Caki2 (cell line): Measurements from ENCODE around the gene DUSP23. TPM values are rescaled to one million over a fixed set of nuclear protein-coding genes. Genes with fewer than 3 reads are reported as not detected.

ENCODE experiments used
- DNase-seq: peaks from one replicate; pipeline ENCODE4 v3.0.0-alpha.2; 2015; ENCODE audit warnings: low read depth
- in situ Hi-C: cut with HindIII; loops from 2 replicates; pipeline ENCODE4 v1.10.0; 2016; ENCODE audit warnings: low sequenced_read_pairs, low pct_unique_long_range_greater_than_20kb, mixed read lengths
- total RNA-seq: library from RNA; depleted of rRNA; stranded (reverse); fragments of >200 nt; shearing (Covaris generic); gene quantifications from 2 replicates; pipeline ENCODE4 v1.2.3, GENCODE V29; 2014; ENCODE audit warnings: low replicate concordance

DUSP23 gene
- total RNA-seq, 1 experiment from 2014 or later, result 86.0 TPM

DNA sequence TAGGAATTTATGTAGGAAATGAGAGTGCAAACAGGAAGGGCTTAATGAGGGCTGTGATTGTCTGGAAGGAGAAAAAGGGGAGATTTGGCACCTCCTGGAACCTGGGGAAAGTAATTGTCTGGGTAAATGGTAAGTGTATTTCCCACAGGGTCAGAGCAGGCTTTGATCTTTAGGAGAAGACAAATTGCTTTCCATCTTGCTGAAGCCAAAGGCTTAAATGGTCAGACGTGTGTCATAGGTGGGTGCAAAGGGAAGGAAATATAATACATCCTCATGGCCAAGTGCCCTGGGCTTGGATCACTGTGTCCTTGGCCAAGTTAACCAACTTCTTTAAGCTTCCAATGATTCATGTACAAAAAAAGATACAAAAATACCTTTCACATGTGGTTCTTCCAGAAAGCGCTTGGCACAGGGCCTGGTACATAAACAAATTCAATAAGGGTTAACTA lies 1.3 kb upstream of the DUSP23 start:
- no peak for DNase-seq
- in situ Hi-C loops, result loop anchor here (25.0 kb wide), 1 partner anchor 108 kb away; no protein-coding TSS in a partner anchor

DNA sequence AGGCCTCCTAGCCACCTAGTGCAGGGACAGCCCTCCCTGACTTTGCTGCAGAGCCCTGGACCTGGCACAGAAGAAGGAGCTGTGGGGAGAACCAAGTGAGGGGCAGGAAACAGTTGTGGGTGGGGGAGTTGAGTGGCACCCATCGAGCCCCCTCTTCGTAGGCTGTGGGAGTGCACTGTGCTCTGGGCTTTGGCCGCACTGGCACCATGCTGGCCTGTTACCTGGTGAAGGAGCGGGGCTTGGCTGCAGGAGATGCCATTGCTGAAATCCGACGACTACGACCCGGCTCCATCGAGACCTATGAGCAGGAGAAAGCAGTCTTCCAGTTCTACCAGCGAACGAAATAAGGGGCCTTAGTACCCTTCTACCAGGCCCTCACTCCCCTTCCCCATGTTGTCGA lies 1.2 kb downstream of the DUSP23 start:
- no peak for DNase-seq
- in situ Hi-C loops, result loop anchor here (25.0 kb wide), 1 partner anchor 105 kb away; no protein-coding TSS in a partner anchor

DNA sequence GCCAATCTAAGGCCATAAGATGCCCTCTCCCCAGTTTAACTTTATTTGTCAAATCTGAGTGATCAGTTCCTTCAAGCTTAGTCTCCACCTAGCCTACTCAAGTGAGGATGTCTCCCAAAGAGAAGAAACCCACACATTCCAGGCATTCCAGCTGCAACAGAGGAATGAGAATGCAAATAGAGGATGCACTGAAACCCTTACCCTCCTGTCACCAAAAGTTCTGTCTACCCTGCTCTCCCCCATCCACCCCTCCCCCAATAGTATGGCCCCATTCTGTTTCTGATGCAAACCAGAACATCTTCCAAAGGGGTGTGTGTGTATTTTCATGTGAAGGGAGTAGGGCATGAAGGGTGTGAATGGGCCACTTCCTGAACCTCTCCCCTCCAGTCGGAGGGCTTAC lies 3.0 kb downstream of the DUSP23 start:
- in situ Hi-C loops, result loop anchor here (25.0 kb wide), 1 partner anchor 104 kb away; no protein-coding TSS in a partner anchor

DNA sequence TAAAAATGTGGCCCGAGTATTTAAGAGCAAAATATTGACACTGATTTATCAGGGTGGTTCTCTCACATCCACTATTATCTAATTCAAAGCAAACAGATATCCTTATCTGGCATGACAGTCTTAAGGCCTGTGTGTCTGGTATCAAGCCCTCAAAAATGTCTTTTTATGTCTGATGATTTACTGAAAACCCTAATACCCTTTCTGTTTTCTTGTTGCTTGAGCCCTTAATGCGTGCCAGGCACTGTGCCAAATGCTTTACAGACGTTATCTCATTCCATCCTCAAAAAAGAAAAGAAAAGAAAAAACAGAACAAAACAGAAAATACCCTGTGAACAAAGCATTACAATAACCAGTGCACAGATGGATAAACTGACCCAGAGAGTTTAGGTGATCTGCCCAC lies 5.7 kb downstream of the DUSP23 start:
- no peak for DNase-seq
- in situ Hi-C loops, result loop anchor here (25.0 kb wide), 1 partner anchor 101 kb away; no protein-coding TSS in a partner anchor

More for the DNA sequence above, 3.0 kb downstream of the DUSP23 start:
- no peak for DNase-seq

DNA sequence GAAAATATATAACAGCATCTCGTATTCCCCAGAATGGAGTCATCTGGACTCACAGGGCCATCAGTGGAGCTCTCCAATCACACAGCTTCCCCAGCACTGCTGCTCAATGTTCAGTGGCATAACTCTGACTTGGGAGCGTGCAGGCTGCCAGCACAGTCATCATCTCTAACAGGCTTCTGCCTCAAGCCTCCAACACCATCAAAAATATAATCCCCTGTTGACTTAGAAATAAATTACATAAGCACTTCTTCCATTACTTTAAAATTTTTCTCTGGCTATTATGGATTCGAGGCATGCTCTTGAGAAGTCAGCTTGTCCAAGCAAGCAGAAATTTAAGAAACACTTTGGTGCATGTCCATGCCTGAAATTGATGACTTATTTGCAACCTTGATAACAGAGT lies 6.2 kb downstream of the DUSP23 start:
- no peak for DNase-seq
- in situ Hi-C loops, result loop anchor here (25.0 kb wide), 1 partner anchor 100 kb away; no protein-coding TSS in a partner anchor

DNA sequence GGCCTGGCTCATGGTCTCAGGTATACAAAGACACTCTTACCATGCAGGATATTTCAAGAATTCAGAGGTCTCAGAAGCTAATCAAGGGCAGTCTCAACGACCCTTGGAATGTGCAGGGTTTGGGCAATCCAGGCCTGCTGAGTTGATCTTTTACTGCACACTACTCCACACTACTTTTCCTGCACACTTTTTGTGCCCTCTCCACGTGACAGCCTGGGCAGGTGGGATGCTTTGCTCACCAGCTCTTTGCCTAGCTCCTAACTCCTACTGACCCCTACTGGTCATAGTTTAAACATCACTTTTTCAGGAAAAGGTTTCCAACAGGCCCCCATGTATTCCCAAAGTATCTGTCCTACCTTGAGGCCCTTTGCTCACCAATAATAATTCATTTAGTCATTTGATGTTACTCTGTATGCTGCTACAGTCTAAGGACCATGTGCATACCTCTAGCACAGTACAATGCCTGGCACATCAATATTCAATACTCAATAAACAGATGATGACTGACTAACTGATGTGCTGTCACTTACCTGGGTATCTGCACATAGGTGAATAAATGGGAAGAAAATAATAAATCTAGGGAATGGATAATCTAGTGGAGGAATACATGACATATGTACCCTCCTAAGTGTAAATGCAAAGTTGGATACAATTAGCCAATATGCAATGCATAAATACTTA lies 9.6 kb downstream of the DUSP23 start:
- in situ Hi-C loops, result loop anchor here (25.0 kb wide), 1 partner anchor 97 kb away; no protein-coding TSS in a partner anchor
- DNase-seq, result no peak

DNA sequence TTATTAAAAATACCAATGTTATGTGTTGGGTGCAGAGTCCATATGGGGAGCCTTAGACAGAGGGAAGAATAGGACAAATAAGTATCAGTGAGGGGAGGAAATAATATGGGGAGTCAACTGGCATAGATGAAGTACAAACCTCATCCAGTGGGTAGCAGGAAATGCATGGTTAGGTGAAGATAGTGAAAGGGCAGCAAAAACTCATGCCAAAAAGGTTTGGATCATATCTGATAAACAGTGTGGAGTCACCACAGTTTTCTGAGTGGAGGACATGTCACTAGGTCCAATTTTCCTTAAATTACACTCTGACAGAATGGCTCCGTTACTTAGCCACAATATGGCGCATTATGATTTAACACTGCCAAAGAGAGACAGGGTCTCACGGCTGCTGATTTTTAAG lies 10.3 kb downstream of the DUSP23 start:
- in situ Hi-C loops, result loop anchor here (25.0 kb wide), 1 partner anchor 96 kb away; no protein-coding TSS in a partner anchor
- no peak for DNase-seq

DNA sequence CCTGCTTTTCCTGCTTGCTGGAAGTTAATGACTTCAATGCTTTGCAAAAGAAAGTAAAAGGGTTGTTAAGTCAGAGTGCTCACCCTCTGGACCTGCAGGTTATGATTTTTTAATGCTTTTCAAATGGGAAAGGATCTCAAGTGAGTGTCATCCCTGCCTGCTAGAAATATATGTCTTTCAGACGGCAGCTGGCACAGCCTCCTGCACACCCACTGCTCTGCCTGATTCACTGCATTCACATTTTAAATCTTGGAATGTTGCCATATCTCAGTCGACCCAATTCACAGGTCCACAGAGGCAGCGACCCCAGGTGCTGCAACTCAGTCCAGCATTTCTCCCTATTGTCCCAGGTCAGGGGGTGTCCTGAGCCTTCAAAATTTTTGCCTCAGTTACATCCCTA lies 10.7 kb downstream of the DUSP23 start:
- in situ Hi-C loops, result loop anchor here (25.0 kb wide), 1 partner anchor 96 kb away; no protein-coding TSS in a partner anchor
- DNase-seq, result no peak

DNA sequence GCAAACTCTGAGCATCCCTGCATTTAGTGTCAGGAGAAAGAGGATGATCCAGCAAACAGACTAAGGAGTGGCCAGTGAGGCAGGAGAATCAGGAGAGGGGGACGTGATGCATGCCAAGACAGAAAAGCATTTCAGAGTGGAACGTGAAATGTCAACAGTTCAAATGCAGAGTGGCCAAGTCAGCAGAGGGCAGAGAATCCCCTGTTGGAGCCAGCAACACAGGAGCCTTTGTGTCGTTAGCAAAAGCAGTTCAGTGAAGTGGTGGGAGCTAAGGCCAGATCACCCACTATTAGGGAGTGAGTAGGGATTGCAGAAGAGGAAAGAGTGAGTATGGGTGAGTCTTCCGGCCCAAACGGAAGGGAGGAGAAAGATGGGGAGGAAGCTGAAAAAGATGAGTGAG lies 14.8 kb downstream of the DUSP23 start:
- in situ Hi-C loops, result loop anchor here (25.0 kb wide), 1 partner anchor 92 kb away; no protein-coding TSS in a partner anchor
- no peak for DNase-seq

DNA sequence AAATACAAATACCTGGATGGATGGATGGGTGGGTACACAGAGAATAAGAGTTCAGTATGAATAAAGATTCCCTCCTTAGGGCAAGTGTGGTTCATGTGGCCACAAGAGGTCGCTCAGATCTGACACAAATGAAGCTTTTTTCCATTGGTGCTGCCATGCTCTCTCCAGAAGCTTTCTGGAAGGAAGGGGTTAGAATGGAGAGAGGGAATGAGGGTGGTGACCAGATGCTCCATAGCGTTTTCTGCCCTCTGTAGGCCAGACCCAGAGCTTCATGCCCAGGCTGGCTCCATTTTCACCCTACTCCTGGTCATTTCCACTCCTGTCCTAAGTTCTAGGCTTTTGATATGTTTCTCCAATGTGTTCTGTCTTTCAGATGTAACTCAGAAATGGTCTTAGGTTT lies 18.1 kb downstream of the DUSP23 start:
- in situ Hi-C loops, result loop anchor here (25.0 kb wide), 1 partner anchor 88 kb away; no protein-coding TSS in a partner anchor
- DNase-seq, result peak; percentile 77

DNA sequence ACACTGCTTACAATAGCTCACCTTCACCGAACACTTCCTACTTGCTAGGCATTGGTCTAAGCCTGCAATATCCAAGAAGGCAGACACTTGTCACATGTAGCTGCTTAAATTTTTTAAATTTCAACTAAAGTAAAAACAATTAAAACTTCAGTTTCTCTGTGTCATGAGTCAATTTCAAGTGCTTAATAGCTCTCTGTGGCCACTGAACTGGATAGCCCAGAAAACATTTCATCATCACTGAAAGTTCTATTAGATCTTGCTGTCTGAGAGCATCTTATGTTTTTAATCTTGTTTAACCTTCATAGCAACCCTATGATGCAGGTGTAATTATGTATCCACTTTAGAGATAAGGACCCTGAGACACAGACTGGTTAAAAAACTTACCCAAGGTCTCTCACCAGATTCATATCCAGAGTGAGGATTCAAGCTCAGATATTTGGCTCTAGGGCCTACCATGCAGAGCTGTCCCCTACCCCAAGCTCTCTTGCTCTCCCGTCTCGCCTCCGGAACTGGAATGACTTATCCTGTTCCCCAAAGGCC lies 18.8 kb downstream of the DUSP23 start:
- no peak for DNase-seq
- in situ Hi-C loops, result loop anchor here (25.0 kb wide), 1 partner anchor 88 kb away; no protein-coding TSS in a partner anchor

DNA sequence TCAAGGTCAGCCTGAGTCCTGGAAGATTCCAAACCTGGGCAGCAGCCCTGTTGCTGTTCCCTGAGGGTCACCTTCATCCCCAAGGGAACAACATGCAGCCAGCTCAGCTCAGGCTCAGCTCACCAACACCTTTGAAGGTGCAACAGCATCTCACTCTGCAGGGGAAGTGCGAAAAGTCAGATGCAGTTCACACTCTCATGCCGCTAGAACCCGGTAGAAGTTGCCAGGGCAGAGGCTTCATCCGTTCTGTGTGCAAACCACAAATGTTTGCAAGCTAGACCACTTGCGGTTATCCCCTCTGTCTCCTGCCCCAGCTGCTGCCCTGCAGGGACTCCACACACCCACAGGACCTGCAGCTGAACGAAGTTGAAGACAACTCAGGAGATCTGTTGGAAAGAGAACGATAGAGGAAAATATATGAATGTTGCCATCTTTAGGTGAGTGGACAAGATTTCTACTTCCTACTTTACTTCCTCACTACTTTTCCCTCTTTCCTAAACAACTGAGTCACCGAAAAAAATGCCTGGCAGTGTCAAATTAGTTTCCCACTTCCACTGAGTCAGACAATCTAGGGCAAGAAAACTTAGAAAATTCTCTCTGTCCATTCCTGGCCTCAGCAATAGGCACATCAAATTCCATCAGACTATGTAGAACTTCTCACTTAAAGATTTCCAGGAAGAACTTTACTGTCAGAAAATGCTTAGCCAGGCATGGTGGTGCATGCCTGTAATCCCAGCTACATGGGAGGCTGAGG lies 19.6 kb downstream of the DUSP23 start:
- in situ Hi-C loops, result no loop called here
- no peak for DNase-seq

DNA sequence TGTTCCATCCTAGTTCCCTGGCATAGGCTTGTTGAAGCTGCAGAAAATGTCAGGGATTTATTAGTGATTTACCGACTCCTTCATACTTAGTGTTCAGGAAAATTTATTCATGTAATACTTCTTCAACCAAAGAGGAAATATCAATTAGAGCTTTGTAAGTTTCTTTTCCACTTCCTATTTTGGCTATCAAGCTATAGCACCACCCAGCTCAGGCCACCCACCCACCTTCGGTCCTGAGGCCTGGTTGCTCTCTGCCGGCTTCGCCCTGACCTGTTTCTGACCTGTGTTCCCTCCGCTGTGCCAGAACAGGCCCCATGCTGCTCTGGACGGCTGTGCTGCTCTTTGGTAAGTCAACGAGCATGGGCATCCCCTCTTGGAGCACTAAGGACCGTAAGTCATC lies 21.3 kb downstream of the DUSP23 start, which contains the start of gene FCRL6:
FCRL6 (plus strand) TSS at position 250 of the 400 bp plus-strand sequence; CDS start at position 315, 65 bp downstream.
- in situ Hi-C loops, result no loop called here
- no peak for DNase-seq

DNA sequence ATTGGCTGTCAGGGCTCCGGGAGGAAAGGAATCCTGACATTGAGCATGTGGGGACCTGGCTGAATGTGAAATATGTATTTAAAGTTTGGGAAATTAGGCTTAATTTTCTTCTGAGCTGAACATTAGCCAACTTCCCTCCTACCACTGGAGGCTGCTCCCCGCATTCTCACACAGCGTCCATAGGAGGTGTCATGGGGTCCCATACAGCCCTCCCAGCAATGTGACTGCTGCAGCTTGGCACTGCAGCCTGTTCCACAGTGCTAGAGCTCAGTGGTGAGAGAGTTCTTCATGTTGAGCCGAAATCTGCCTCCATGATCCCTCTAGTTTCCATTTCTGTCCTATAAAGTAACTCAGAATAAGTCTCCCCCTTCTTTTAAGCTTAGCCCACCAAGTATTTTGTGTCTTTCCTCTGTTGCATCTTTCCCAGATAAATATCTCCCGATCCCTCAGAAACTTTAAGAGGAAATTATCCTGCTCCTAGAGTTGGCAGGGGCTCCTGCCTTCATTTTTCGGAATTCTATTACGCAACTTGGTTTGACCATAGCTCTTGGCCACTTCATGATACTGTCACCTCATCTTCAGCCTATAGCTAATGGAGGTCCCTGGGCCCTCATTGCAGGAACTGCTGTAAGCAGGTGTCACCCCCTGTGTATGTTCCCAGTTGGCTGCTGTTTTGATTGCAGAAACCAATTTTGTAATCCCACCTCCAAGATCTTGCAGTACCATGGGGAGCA lies 23.4 kb downstream of the DUSP23 start:
- in situ Hi-C loops, result no loop called here

DNA sequence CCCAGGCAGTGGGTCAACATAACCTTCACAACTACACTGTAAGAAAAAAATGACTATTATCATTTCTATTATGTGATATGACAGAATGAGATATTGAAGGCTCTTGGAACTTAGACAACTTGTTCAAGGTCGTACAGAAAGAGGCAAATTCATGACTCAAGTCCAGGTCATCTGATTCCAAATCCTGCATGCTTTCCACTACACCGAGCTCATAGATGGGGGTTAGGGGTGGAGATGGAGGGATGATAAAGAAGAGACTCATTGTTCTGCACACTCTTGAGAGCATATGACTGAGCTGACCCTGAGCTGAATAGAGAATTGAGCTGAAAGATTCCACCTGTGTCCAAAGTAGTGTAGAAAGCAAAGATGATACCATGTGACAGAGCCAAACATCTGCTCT lies 24.2 kb downstream of the DUSP23 start:
- DNase-seq, result no peak

More for the DNA sequence above, 23.4 kb downstream of the DUSP23 start:
- DNase-seq, result no peak

DNA sequence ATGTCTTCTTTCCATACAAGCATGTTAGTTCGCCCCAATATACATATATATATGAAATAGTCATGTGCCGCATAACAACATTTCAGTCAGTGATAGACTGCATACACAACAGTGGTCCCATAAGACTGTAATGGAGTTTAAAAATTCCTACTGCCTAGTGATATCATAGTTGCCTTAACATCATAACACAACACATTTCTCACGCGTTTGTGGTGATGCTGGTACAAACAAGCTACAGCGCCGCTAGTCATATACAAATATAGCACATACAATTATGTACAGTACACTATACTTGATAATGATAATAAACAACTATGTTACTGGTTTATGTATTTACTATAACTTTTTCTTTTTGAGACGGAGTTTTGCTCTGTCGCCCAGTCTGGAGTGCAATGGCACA lies 35.2 kb downstream of the DUSP23 start:
- in situ Hi-C loops, result no loop called here
- no peak for DNase-seq

More for the DNA sequence above, 24.2 kb downstream of the DUSP23 start:
- in situ Hi-C loops, result no loop called here

DNA sequence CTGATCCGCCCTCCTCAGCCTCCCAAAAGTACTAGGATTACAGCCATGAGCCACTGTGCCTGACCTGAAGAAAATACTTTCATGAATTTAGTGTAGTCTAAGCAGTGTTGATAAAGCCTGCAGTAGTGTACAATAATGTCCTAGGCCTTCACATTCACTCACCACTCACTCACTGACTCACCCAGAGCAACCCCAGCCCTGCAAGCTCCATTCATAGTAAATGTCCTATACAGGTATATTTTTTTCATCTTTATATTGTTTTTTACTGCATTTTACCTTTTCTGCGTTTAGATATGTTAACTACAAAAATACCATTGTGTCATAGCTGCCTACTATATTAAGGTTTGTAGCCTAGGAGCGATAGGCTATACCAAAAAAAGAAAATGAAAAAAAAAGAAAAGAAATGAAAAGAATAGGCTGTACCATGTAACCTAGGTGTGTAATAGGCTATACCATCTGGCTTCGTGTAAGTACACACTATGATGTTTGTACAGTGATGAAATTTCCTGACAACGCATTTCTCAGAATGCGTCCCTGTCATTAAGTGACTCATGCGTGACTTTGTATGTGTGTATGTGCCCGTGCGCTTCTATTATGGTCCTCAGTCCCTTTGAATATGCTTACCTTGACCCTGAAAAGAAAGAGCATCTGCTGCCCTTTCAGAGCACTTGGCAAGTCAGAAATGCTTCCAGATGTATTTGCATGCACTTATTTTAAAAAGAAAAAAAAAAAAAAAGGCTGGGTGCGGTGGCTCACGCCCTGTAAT lies 36.7 kb downstream of the DUSP23 start:
- DNase-seq, result no peak

More for the DNA sequence above, 36.7 kb downstream of the DUSP23 start:
- in situ Hi-C loops, result no loop called here
